GM23248 (cell line): ENCODE measurements around the gene ESRRB.

Source experiments
- EZH2 ChIP-seq: fragments of 200-600 bp; sonication (generic); IDR thresholded peaks from 2 replicates; pipeline ENCODE4 v1.6.1; 2018; ENCODE audit warnings: antibody characterized with exemption, mild to moderate bottlenecking; ENCODE audit not compliant: insufficient read depth, poor library complexity, severe bottlenecking
- EZH2phosphoT487 ChIP-seq: fragments of 200-600 bp; sonication (generic); IDR thresholded peaks from 2 replicates; pipeline ENCODE4 v1.6.1; 2018; ENCODE audit warnings: antibody characterized with exemption, moderate library complexity, mild to moderate bottlenecking, low read depth; ENCODE audit not compliant: insufficient read depth

GRCh38 chr14:76329951-76330350 is 46.0 kb upstream of the ESRRB start:
- TF ChIP-seq EZH2 (no peak), EZH2phosphoT487 (no peak)
